A549 (cell line): ENCODE data around the gene PRR5L.

Source experiments
- CEBPB ChIP-seq, 2 experiments: fragments of >200 bp in 1 of 2; sonication (Bioruptor Twin) in 1 of 2; formaldehyde crosslinking in 1 of 2; IDR thresholded peaks; 2 replicates each; pipeline ENCODE4 v1.6.1; 2012 to 2016
- EP300 ChIP-seq, 2 experiments: fragments of >200 bp; sonication (Bioruptor Twin); formaldehyde crosslinking; IDR thresholded peaks; 2 replicates in 1 of 2; 3 replicates in 1 of 2; pipeline ENCODE4 v1.6.1; 2016 to 2017
- ESRRA ChIP-seq: fragments of 150-350 bp; IDR thresholded peaks from 2 replicates; pipeline ENCODE4 v1.6.1; 2014; ENCODE audit warnings: mild to moderate bottlenecking, low read length, borderline replicate concordance
- FOSL2 ChIP-seq, 2 experiments: fragments of 450-650 bp in 1 of 2; fragments of >200 bp in 1 of 2; sonication (Bioruptor Twin) in 1 of 2; formaldehyde crosslinking; IDR thresholded peaks; 2 replicates each; pipeline versions ENCODE4 v1.5.0 to v1.6.1; 2016 to 2020; ENCODE audit warnings: mild to moderate bottlenecking in 1 of 2, moderate library complexity in 1 of 2
- MAZ ChIP-seq: fragments of 150-350 bp; IDR thresholded peaks from 2 replicates; pipeline ENCODE4 v1.6.1; 2014; ENCODE audit warnings: antibody characterized with exemption, low read depth, low read length, borderline replicate concordance
- POLR2A ChIP-seq: IDR thresholded peaks from 2 replicates; pipeline ENCODE4 v1.6.1; 2012; ENCODE audit warnings: mild to moderate bottlenecking, low read length
- RFX5 ChIP-seq: fragments of 450-650 bp; IDR thresholded peaks from 2 replicates; pipeline ENCODE4 v1.7.1; 2014; ENCODE audit warnings: antibody characterized with exemption, mild to moderate bottlenecking, moderate library complexity
- RNF2 ChIP-seq: fragments of 200-600 bp; sonication (generic); IDR thresholded peaks from 2 replicates; pipeline ENCODE4 v1.6.1; 2016; ENCODE audit warnings: low read depth, mild to moderate bottlenecking, antibody characterized with exemption, moderate library complexity, borderline replicate concordance
- SMC3 ChIP-seq: fragments of >200 bp; sonication (Bioruptor Twin); formaldehyde crosslinking; IDR thresholded peaks from 3 replicates; pipeline ENCODE4 v1.6.1; 2018; ENCODE audit warnings: inconsistent platforms
- SREBF2 ChIP-seq: fragments of 450-650 bp; IDR thresholded peaks from 2 replicates; pipeline ENCODE4 v1.6.1; 2014; ENCODE audit warnings: mild to moderate bottlenecking, moderate library complexity
- TF ChIP-seq, protein P1 (sequence below): fragments of >200 bp; sonication (Bioruptor Twin); formaldehyde crosslinking; IDR thresholded peaks from 3 replicates; pipeline ENCODE4 v1.5.1; 2016
- TF ChIP-seq, protein P2 (sequence below): fragments of 450-650 bp; IDR thresholded peaks from 2 replicates; pipeline ENCODE4 v1.6.1; 2014; ENCODE audit warnings: antibody characterized with exemption
- TF ChIP-seq, protein P3 (sequence below): fragments of 200-600 bp; sonication (generic); IDR thresholded peaks from 2 replicates; pipeline ENCODE4 v1.6.1; 2016; ENCODE audit warnings: antibody characterized with exemption, mild to moderate bottlenecking, moderate library complexity

DNA sequence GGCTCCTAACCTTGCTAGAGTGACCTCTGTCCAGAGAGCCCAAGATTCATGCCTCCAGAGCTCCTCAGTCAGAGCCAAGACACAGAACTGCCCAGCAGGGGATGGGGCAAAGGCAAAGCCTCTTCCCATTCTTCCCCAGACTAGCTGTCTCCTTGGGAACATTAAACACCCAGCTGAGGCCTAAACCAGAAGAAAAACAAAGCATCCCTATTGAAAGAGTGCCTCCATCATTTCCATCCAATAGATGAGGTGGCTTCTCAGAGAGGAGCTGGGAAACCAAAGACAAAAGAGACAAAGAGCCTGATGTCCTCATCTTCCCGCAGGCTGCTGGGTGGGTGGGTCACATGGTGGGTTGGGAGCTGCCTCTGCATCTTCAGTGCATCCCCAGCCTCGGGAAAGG lies 44.3 kb upstream of the PRR5L start:
- TF ChIP-seq, protein P1, sequence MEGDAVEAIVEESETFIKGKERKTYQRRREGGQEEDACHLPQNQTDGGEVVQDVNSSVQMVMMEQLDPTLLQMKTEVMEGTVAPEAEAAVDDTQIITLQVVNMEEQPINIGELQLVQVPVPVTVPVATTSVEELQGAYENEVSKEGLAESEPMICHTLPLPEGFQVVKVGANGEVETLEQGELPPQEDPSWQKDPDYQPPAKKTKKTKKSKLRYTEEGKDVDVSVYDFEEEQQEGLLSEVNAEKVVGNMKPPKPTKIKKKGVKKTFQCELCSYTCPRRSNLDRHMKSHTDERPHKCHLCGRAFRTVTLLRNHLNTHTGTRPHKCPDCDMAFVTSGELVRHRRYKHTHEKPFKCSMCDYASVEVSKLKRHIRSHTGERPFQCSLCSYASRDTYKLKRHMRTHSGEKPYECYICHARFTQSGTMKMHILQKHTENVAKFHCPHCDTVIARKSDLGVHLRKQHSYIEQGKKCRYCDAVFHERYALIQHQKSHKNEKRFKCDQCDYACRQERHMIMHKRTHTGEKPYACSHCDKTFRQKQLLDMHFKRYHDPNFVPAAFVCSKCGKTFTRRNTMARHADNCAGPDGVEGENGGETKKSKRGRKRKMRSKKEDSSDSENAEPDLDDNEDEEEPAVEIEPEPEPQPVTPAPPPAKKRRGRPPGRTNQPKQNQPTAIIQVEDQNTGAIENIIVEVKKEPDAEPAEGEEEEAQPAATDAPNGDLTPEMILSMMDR = no peak
- TF ChIP-seq EP300 (IDR thresholded peaks at IDR 0.05) = no peak
- TF ChIP-seq SMC3 = no peak
- TF ChIP-seq RNF2 = no peak
- TF ChIP-seq POLR2A = no peak
- no peak for TF ChIP-seq SREBF2
- TF ChIP-seq FOSL2 (IDR thresholded peaks at IDR 0.05) = no peak
- no peak for TF ChIP-seq FOSL2 (CRISPR knock-in tag; IDR thresholded peaks at IDR 0.05)
- no peak for TF ChIP-seq RFX5
- no peak for TF ChIP-seq ESRRA
- no peak for TF ChIP-seq CEBPB (IDR thresholded peaks at IDR 0.05)
- TF ChIP-seq, protein P2, sequence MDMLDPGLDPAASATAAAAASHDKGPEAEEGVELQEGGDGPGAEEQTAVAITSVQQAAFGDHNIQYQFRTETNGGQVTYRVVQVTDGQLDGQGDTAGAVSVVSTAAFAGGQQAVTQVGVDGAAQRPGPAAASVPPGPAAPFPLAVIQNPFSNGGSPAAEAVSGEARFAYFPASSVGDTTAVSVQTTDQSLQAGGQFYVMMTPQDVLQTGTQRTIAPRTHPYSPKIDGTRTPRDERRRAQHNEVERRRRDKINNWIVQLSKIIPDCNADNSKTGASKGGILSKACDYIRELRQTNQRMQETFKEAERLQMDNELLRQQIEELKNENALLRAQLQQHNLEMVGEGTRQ = no peak
- TF ChIP-seq, protein P3, sequence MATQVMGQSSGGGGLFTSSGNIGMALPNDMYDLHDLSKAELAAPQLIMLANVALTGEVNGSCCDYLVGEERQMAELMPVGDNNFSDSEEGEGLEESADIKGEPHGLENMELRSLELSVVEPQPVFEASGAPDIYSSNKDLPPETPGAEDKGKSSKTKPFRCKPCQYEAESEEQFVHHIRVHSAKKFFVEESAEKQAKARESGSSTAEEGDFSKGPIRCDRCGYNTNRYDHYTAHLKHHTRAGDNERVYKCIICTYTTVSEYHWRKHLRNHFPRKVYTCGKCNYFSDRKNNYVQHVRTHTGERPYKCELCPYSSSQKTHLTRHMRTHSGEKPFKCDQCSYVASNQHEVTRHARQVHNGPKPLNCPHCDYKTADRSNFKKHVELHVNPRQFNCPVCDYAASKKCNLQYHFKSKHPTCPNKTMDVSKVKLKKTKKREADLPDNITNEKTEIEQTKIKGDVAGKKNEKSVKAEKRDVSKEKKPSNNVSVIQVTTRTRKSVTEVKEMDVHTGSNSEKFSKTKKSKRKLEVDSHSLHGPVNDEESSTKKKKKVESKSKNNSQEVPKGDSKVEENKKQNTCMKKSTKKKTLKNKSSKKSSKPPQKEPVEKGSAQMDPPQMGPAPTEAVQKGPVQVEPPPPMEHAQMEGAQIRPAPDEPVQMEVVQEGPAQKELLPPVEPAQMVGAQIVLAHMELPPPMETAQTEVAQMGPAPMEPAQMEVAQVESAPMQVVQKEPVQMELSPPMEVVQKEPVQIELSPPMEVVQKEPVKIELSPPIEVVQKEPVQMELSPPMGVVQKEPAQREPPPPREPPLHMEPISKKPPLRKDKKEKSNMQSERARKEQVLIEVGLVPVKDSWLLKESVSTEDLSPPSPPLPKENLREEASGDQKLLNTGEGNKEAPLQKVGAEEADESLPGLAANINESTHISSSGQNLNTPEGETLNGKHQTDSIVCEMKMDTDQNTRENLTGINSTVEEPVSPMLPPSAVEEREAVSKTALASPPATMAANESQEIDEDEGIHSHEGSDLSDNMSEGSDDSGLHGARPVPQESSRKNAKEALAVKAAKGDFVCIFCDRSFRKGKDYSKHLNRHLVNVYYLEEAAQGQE = no peak
- TF ChIP-seq MAZ = no peak
